DND-41 (cell line): ENCODE measurements around the gene PUSL1.

Experiments used
- ATAC-seq: fragments of 200-7000 bp; cut with Tn5 transposase; 3 replicates; pipeline ENCODE4 v1.9.1; 2021; ENCODE audit warnings: low read depth; ENCODE audit not compliant: insufficient read depth
- DNase-seq: peaks from one replicate; pipeline ENCODE4 v3.0.0-alpha.2; 2020
- H2AFZ ChIP-seq: 2 replicates; pipeline ENCODE4 v1.6.0; 2012; ENCODE audit warnings: low read depth, low read length
- H3K27ac ChIP-seq: 2 replicates; pipeline ENCODE4 v1.5.1; 2012; ENCODE audit warnings: low read length, inconsistent platforms
- H3K27me3 ChIP-seq: fragments of 200-600 bp; sonication (generic); 2 replicates; pipeline ENCODE4 v1.6.0; 2012; ENCODE audit warnings: low read length, mild to moderate bottlenecking, inconsistent platforms; ENCODE audit not compliant: insufficient read depth, poor library complexity
- H3K36me3 ChIP-seq: 2 replicates; pipeline ENCODE4 v1.5.1; 2012; ENCODE audit warnings: low read length, inconsistent platforms; ENCODE audit not compliant: insufficient read depth
- H3K4me1 ChIP-seq: 2 replicates; pipeline ENCODE4 v1.5.1; 2012; ENCODE audit warnings: mild to moderate bottlenecking, low read length; ENCODE audit not compliant: insufficient read depth
- H3K4me2 ChIP-seq: 2 replicates; pipeline ENCODE4 v1.6.0; 2012; ENCODE audit warnings: mild to moderate bottlenecking, moderate library complexity, low read length, inconsistent platforms; ENCODE audit not compliant: insufficient read depth
- H3K4me3 ChIP-seq, 2 experiments: fragments of 200-600 bp in 1 of 2; shearing (Covaris generic) in 1 of 2; 2 replicates each; pipeline ENCODE4 v1.5.1; 2012 to 2016; ENCODE audit warnings: inconsistent platforms in 2 of 2, low read length in 2 of 2, mild to moderate bottlenecking in 2 of 2, low read depth in 1 of 2, moderate library complexity in 1 of 2
- H3K79me2 ChIP-seq: 2 replicates; pipeline ENCODE4 v1.6.0; 2012; ENCODE audit warnings: low read length, inconsistent platforms; ENCODE audit not compliant: insufficient read depth
- H3K9ac ChIP-seq: 2 replicates; pipeline ENCODE4 v1.6.0; 2012; ENCODE audit warnings: low read depth, mild to moderate bottlenecking, inconsistent platforms, low read length, moderate library complexity
- H3K9me3 ChIP-seq: 2 replicates; pipeline ENCODE4 v1.5.1; 2012; ENCODE audit warnings: low read length, moderate library complexity, mild to moderate bottlenecking, inconsistent platforms; ENCODE audit not compliant: insufficient read depth, severe bottlenecking
- H4K20me1 ChIP-seq: 2 replicates; pipeline ENCODE4 v1.6.0; 2012; ENCODE audit warnings: low read length; ENCODE audit not compliant: insufficient read depth
- EZH2 ChIP-seq: IDR thresholded peaks from 3 replicates; pipeline ENCODE4 v1.6.1; 2012; ENCODE audit warnings: borderline replicate concordance, low read depth, mild to moderate bottlenecking, moderate library complexity, low read length, inconsistent platforms; ENCODE audit not compliant: severe bottlenecking
- TF ChIP-seq, protein P1 (sequence below): IDR thresholded peaks from 2 replicates; pipeline ENCODE4 v1.5.1; 2012; ENCODE audit warnings: borderline replicate concordance, low read length, moderate library complexity, mild to moderate bottlenecking; ENCODE audit not compliant: poor library complexity, severe bottlenecking; ENCODE audit errors: extremely low read depth

PUSL1 gene

GRCh38 chr1:1259951-1260600 is 48.3 kb upstream of the PUSL1 start:
- no peak overlapping the region for H3K4me3 ChIP-seq
- H3K79me2 ChIP-seq = peaks cover 52% of the 10 kb centered on the region
- TF ChIP-seq, protein P1, sequence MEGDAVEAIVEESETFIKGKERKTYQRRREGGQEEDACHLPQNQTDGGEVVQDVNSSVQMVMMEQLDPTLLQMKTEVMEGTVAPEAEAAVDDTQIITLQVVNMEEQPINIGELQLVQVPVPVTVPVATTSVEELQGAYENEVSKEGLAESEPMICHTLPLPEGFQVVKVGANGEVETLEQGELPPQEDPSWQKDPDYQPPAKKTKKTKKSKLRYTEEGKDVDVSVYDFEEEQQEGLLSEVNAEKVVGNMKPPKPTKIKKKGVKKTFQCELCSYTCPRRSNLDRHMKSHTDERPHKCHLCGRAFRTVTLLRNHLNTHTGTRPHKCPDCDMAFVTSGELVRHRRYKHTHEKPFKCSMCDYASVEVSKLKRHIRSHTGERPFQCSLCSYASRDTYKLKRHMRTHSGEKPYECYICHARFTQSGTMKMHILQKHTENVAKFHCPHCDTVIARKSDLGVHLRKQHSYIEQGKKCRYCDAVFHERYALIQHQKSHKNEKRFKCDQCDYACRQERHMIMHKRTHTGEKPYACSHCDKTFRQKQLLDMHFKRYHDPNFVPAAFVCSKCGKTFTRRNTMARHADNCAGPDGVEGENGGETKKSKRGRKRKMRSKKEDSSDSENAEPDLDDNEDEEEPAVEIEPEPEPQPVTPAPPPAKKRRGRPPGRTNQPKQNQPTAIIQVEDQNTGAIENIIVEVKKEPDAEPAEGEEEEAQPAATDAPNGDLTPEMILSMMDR = no peak
- no peak for TF ChIP-seq EZH2
- no peak overlapping the region for H2AFZ ChIP-seq
- no peaks in the 10 kb centered on the region for H3K9me3 ChIP-seq
- no peaks in the 10 kb centered on the region for H3K4me1 ChIP-seq
- no peaks in the 10 kb centered on the region for H3K27me3 ChIP-seq
- DNase-seq (no peak), ATAC-seq (no peak)
- H3K4me2 ChIP-seq = no peak overlapping the region
- peaks cover 48% of the 10 kb centered on the region for H4K20me1 ChIP-seq
- no peak overlapping the region for H3K9ac ChIP-seq
- peaks cover 90% of the 10 kb centered on the region for H3K36me3 ChIP-seq
- no peak overlapping the region for H3K27ac ChIP-seq

DNA sequence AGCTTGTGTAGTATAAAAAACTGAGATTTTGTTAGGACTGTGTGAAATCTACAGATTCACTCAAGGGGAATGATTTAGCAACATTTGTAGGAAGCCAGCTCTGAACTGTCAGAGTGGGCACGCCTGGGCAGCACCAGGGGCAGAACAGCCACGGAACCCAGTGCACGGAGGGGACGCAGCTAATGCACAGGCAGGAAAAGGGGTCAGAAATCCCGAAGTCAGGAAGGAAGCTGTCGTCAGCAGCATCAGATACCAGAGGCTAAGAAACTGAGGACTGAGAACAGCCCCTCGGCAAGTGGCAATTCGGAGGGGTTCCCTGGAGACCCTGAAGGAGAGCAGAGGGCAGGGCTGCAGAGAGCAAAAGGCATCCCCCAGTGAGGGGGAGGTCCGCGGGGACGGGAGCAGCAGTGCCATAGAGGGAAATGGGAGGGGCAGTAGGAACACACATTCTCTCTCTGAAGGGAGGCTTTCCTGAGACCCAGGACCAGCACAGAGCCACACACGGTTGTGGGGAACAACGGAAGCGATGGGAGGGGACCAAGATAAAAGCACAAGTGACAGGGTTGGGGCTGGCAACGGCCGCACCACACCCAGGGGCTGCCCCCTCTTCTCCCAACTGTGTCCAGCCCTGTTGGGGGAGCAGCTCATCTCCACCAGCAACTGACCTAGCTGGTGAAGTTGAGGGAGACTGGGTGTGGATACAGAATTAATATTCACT is 47.4 kb upstream of the PUSL1 start:
- Histone ChIP-seq H2AFZ (no peak overlapping the region), H3K27ac (no peak overlapping the region), H3K4me3 (no peak overlapping the region), H4K20me1 (peaks cover 54% of the 10 kb centered on the region), H3K27me3 (no peaks in the 10 kb centered on the region), H3K79me2 (peaks cover 59% of the 10 kb centered on the region), H3K36me3 (peaks cover 90% of the 10 kb centered on the region), H3K9ac (no peak overlapping the region), H3K4me1 (no peaks in the 10 kb centered on the region), H3K9me3 (no peaks in the 10 kb centered on the region), H3K4me2 (no peak overlapping the region)
- DNase-seq (no peak), ATAC-seq (no peak)
- TF ChIP-seq EZH2 = no peak
- TF ChIP-seq, protein P1 = no peak

DNA sequence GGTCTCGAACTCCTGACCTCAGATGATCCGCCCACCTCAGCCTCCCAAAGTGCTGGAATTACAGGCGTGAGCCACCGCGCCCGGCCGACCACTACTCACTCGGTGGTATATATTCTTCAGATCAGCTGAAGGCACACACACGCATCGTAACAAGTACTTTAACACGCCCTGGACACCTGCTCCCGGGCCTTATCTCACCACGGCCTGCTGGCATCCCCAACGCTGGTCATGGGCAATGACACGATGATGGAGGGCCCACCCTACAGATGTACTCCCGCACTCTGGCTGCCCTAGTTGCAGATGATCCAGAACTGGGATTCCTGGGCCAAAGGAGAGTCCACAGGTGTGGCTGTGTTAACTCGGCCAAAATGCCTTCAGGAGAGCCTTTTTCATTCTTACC is 46.3 kb upstream of the PUSL1 start:
- TF ChIP-seq EZH2 = no peak
- TF ChIP-seq, protein P1 = no peak
- Histone ChIP-seq H3K79me2 (peaks cover 60% of the 10 kb centered on the region), H3K4me1 (no peaks in the 10 kb centered on the region), H3K4me3 (no peak overlapping the region), H2AFZ (no peak overlapping the region), H4K20me1 (peaks cover 56% of the 10 kb centered on the region), H3K9ac (no peak overlapping the region), H3K27me3 (no peaks in the 10 kb centered on the region), H3K4me2 (no peak overlapping the region), H3K27ac (no peak overlapping the region), H3K36me3 (peaks cover 86% of the 10 kb centered on the region), H3K9me3 (no peaks in the 10 kb centered on the region)
- ATAC-seq = no peak
- no peak for DNase-seq
